ENCODE results near the gene DPP6. TPM values are rescaled to one million over a fixed set of nuclear protein-coding genes. Genes with fewer than 3 reads are reported as not detected.

Gene DPP6
- total RNA-seq, 1 donor from 2014 or later: 0.48 TPM

GRCh38 chr7:154857728-154858681 lies 805.8 kb downstream of the DPP6 start:
- TF ChIP-seq, protein P1, sequence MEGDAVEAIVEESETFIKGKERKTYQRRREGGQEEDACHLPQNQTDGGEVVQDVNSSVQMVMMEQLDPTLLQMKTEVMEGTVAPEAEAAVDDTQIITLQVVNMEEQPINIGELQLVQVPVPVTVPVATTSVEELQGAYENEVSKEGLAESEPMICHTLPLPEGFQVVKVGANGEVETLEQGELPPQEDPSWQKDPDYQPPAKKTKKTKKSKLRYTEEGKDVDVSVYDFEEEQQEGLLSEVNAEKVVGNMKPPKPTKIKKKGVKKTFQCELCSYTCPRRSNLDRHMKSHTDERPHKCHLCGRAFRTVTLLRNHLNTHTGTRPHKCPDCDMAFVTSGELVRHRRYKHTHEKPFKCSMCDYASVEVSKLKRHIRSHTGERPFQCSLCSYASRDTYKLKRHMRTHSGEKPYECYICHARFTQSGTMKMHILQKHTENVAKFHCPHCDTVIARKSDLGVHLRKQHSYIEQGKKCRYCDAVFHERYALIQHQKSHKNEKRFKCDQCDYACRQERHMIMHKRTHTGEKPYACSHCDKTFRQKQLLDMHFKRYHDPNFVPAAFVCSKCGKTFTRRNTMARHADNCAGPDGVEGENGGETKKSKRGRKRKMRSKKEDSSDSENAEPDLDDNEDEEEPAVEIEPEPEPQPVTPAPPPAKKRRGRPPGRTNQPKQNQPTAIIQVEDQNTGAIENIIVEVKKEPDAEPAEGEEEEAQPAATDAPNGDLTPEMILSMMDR (IDR thresholded peaks at IDR 0.05; ENCODE audit: insufficient read depth, low read depth, low read length): no peak
- TF ChIP-seq EZH2 (IDR thresholded peaks at IDR 0.05; ENCODE audit: insufficient read depth, low read length): no peak
- Histone ChIP-seq H3K9ac (ENCODE audit: low read length) (no peak overlapping the region), H3K27ac (ENCODE audit: low read depth, low read length) (no peak overlapping the region), H3K4me2 (ENCODE audit: low read length) (no peak overlapping the region), H4K20me1 (ENCODE audit: insufficient read depth, low read length) (no peaks in the 10 kb centered on the region), H3K4me3 (ENCODE audit: insufficient read depth, low read depth, low read length) (no peak overlapping the region), H3K79me2 (ENCODE audit: insufficient read depth, low read length) (no peaks in the 10 kb centered on the region), H3K27me3 (ENCODE audit: insufficient read depth, low read length) (no peaks in the 10 kb centered on the region), H3K36me3 (ENCODE audit: insufficient read depth, low read length) (no peaks in the 10 kb centered on the region), H3K9me3 (ENCODE audit: insufficient read depth, low read depth, low read length) (no peaks in the 10 kb centered on the region), H2AFZ (ENCODE audit: low read depth, low read length) (no peak overlapping the region), H3K4me1 (ENCODE audit: insufficient read depth, low read length) (no peaks in the 10 kb centered on the region)
- Mint-ChIP-seq H3K27me3 (ENCODE audit: low read depth, unreplicated experiment) (peaks cover 26% of the 10 kb centered on the region), H3K36me3 (ENCODE audit: low read depth, unreplicated experiment) (no peaks in the 10 kb centered on the region), H3K4me1 (ENCODE audit: low read depth, unreplicated experiment) (peaks cover 10% of the 10 kb centered on the region), H3K4me3 (ENCODE audit: unreplicated experiment) (no peak overlapping the region), H3K27ac (ENCODE audit: unreplicated experiment) (no peak overlapping the region), H3K9me3 (ENCODE audit: unreplicated experiment) (no peaks in the 10 kb centered on the region)
- DNase-seq (ENCODE audit: low read depth): no peak
- no peak for FAIRE-seq

- FAIRE-seq: no peak
- Mint-ChIP-seq H3K9me3 (ENCODE audit: unreplicated experiment) (no peaks in the 10 kb centered on the region), H3K27me3 (ENCODE audit: low read depth, unreplicated experiment) (peaks cover 31% of the 10 kb centered on the region)
These were observed 806.8 kb downstream of the DPP6 start for GRCh38 chr7:154858836-154859537.

More at GRCh38 chr7:154858836-154859537, 806.8 kb downstream of the DPP6 start:
- Histone ChIP-seq H3K27ac (ENCODE audit: low read depth, low read length) (no peak overlapping the region), H3K9ac (ENCODE audit: low read length) (no peak overlapping the region), H3K9me3 (ENCODE audit: insufficient read depth, low read depth, low read length) (no peaks in the 10 kb centered on the region), H3K36me3 (ENCODE audit: insufficient read depth, low read length) (no peaks in the 10 kb centered on the region), H3K79me2 (ENCODE audit: insufficient read depth, low read length) (no peaks in the 10 kb centered on the region), H3K4me1 (ENCODE audit: insufficient read depth, low read length) (no peaks in the 10 kb centered on the region), H4K20me1 (ENCODE audit: insufficient read depth, low read length) (no peaks in the 10 kb centered on the region), H3K27me3 (ENCODE audit: insufficient read depth, low read length) (no peaks in the 10 kb centered on the region), H3K4me3 (ENCODE audit: insufficient read depth, low read depth, low read length) (no peak overlapping the region), H3K4me2 (ENCODE audit: low read length) (no peak overlapping the region), H2AFZ (ENCODE audit: low read depth, low read length) (no peak overlapping the region)
- H3K27ac Mint-ChIP-seq (ENCODE audit: unreplicated experiment): no peak overlapping the region
- DNase-seq (ENCODE audit: low read depth): no peak
- no peaks in the 10 kb centered on the region for H3K36me3 Mint-ChIP-seq (ENCODE audit: low read depth, unreplicated experiment)
- no peak overlapping the region for H3K4me3 Mint-ChIP-seq (ENCODE audit: unreplicated experiment)
- no peak for TF ChIP-seq EZH2 (IDR thresholded peaks at IDR 0.05; ENCODE audit: insufficient read depth, low read length)
- TF ChIP-seq, protein P1 (IDR thresholded peaks at IDR 0.05; ENCODE audit: insufficient read depth, low read depth, low read length): no peak
- H3K4me1 Mint-ChIP-seq (ENCODE audit: low read depth, unreplicated experiment): peaks cover 4% of the 10 kb centered on the region
